Mesenchymal stem cell (in vitro differentiated cells and primary cell): Measurements from ENCODE around the gene MAN2A1.
"Not testable (repeated sequence)": the region's sequence is repeated elsewhere in the genome, so short reads cannot be mapped to it uniquely, and the experiment has no call there.

Experiments used
- DNase-seq: peaks from one replicate; pipeline ENCODE4 v3.0.0-alpha.2; 2013
- H2AFZ ChIP-seq: one replicate; pipeline ENCODE4 v1.6.1; 2013; ENCODE audit warnings: low read depth, mild to moderate bottlenecking, control low read depth, inconsistent platforms, low read length, moderate library complexity
- H2AK5ac ChIP-seq: 2 replicates; pipeline ENCODE4 v1.6.1; 2013; ENCODE audit warnings: low read length, moderate library complexity, mild to moderate bottlenecking, inconsistent platforms; ENCODE audit not compliant: severe bottlenecking
- H2BK120ac ChIP-seq: one replicate; pipeline ENCODE4 v1.6.1; 2013; ENCODE audit warnings: low read depth, mild to moderate bottlenecking, inconsistent platforms, low read length, moderate library complexity
- H2BK12ac ChIP-seq, 2 experiments: one replicate each; pipeline ENCODE4 v1.6.1; 2013; ENCODE audit warnings: inconsistent platforms in 2 of 2, low read length in 2 of 2, mild to moderate bottlenecking in 2 of 2, moderate library complexity in 2 of 2, control low read depth in 1 of 2
- H2BK15ac ChIP-seq: one replicate; pipeline ENCODE4 v1.6.1; 2013; ENCODE audit warnings: mild to moderate bottlenecking, low read depth, inconsistent platforms; ENCODE audit not compliant: poor library complexity, severe bottlenecking
- H2BK5ac ChIP-seq: 2 replicates; pipeline ENCODE4 v1.6.1; 2013; ENCODE audit warnings: low read depth, mild to moderate bottlenecking, low read length, control low read depth, inconsistent platforms; ENCODE audit not compliant: poor library complexity, severe bottlenecking
- H3K14ac ChIP-seq, 2 experiments: one replicate each; pipeline ENCODE4 v1.6.1; 2013; ENCODE audit warnings: inconsistent platforms in 2 of 2, low read length in 2 of 2, control low read depth in 1 of 2, mild to moderate bottlenecking in 1 of 2, moderate library complexity in 1 of 2
- H3K18ac ChIP-seq, 2 experiments: one replicate each; pipeline ENCODE4 v1.6.1; 2013; ENCODE audit warnings: inconsistent platforms in 2 of 2, low read length in 2 of 2, control low read depth in 1 of 2, low read depth in 1 of 2, mild to moderate bottlenecking in 1 of 2
- H3K23ac ChIP-seq, 2 experiments: one replicate each; pipeline ENCODE4 v1.6.1; 2013; ENCODE audit warnings: inconsistent platforms in 2 of 2, low read length in 2 of 2, mild to moderate bottlenecking in 2 of 2, moderate library complexity in 2 of 2, control low read depth in 1 of 2
- H3K27ac ChIP-seq: 2 replicates; pipeline ENCODE4 v1.5.1; 2013; ENCODE audit warnings: mild to moderate bottlenecking, moderate library complexity, low read length, control low read depth, inconsistent platforms; ENCODE audit not compliant: poor library complexity, severe bottlenecking
- H3K27me3 ChIP-seq, 2 experiments: 2 replicates each; pipeline versions ENCODE4 v1.6.1 to v1.7.0; 2013; ENCODE audit warnings: low read length in 2 of 2, mild to moderate bottlenecking in 2 of 2, moderate library complexity in 2 of 2, control low read depth in 1 of 2, inconsistent platforms in 1 of 2; ENCODE audit not compliant: control insufficient read depth in 1 of 2, insufficient read depth in 1 of 2
- H3K36me3 ChIP-seq, 2 experiments: 2 replicates each; pipeline versions ENCODE4 v1.6.1 to v1.7.0; 2013; ENCODE audit warnings: low read length in 2 of 2, control low read depth in 1 of 2, inconsistent platforms in 1 of 2, low read depth in 1 of 2, mild to moderate bottlenecking in 1 of 2; ENCODE audit not compliant: insufficient read depth in 2 of 2, control insufficient read depth in 1 of 2
- H3K4ac ChIP-seq, 2 experiments: one replicate each; pipeline ENCODE4 v1.6.1; 2013; ENCODE audit warnings: inconsistent platforms in 2 of 2, low read length in 2 of 2, mild to moderate bottlenecking in 2 of 2, moderate library complexity in 2 of 2, control low read depth in 1 of 2, low read depth in 1 of 2
- H3K4me1 ChIP-seq: 2 replicates; pipeline ENCODE4 v1.6.1; 2013; ENCODE audit warnings: low read depth, low read length, control low read depth; ENCODE audit not compliant: control insufficient read depth, insufficient read depth
- H3K4me2 ChIP-seq: 2 replicates; pipeline ENCODE4 v1.6.1; 2013; ENCODE audit warnings: low read length, mild to moderate bottlenecking, inconsistent platforms; ENCODE audit not compliant: poor library complexity, severe bottlenecking
- H3K4me3 ChIP-seq, 2 experiments: 2 replicates each; pipeline versions ENCODE4 v1.5.1 to v1.7.0; 2013; ENCODE audit warnings: low read length in 2 of 2, mild to moderate bottlenecking in 2 of 2, control low read depth in 1 of 2, low read depth in 1 of 2; ENCODE audit not compliant: insufficient read depth in 1 of 2
- H3K79me1 ChIP-seq: replicated peaks from 2 replicates; pipeline ENCODE4 v1.6.1; 2013; ENCODE audit warnings: mild to moderate bottlenecking, control low read depth, low read length, inconsistent platforms; ENCODE audit not compliant: poor library complexity, severe bottlenecking
- H3K9ac ChIP-seq: 2 replicates; pipeline ENCODE4 v1.7.0; 2013; ENCODE audit warnings: mild to moderate bottlenecking, low read length, moderate library complexity
- H3K9me3 ChIP-seq: 2 replicates; pipeline ENCODE4 v1.7.0; 2013; ENCODE audit warnings: mild to moderate bottlenecking, low read length; ENCODE audit not compliant: control insufficient read depth
- H4K8ac ChIP-seq: one replicate; pipeline ENCODE4 v1.6.1; 2013; ENCODE audit warnings: inconsistent platforms, mild to moderate bottlenecking, low read length, moderate library complexity
- H4K91ac ChIP-seq: one replicate; pipeline ENCODE4 v1.6.1; 2013; ENCODE audit warnings: mild to moderate bottlenecking, low read length, inconsistent platforms
- WGBS: methylation state at CpG from one replicate; pipeline ENCODE4 v1.1.7; 2013; ENCODE audit warnings: mixed read lengths; 5-methylcytosine and 5-hydroxymethylcytosine counted together

The MAN2A1 gene

DNA sequence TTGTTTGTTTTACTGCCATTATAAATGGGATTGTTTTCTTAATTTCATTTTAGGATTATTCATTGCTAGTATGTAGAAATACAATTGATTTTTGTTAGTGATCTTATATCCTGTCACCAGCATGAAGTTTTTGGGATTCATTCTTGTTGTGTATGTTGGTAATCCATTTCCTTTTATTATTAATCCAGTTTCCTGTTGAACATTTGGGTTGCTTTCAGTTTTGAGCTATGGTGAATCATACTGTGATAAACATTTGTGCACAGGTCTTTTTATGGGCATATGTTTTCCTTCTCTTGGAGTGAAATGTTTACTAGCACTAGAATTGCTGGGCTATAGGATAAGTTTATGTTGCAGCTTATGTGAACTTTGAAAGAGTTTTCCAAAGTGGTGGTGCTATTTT, 69.6 kb downstream of the MAN2A1 start:
- H3K9ac ChIP-seq, result peak overlapping the region; percentile 18
- H2BK5ac ChIP-seq, result no peak overlapping the region
- H3K79me1 ChIP-seq, result peaks cover 12% of the 10 kb centered on the region
- H3K36me3 ChIP-seq, result peaks cover 6 to 32% of the 10 kb centered on the region in 2 experiments
- H3K4me2 ChIP-seq, result no peak overlapping the region
- H2BK120ac ChIP-seq, result no peak overlapping the region
- peaks cover 11% of the 10 kb centered on the region for H3K9me3 ChIP-seq
- no peak overlapping the region for H2AFZ ChIP-seq
- no peak overlapping the region for H3K23ac ChIP-seq
- H3K27me3 ChIP-seq, result no peaks in the 10 kb centered on the region
- no peak overlapping the region for H3K18ac ChIP-seq
- peak; percentile 79 for DNase-seq
- no peak overlapping the region for H2BK12ac ChIP-seq
- no peak overlapping the region for H4K8ac ChIP-seq
- no peak overlapping the region for H2AK5ac ChIP-seq
- no peak overlapping the region for H3K4me3 ChIP-seq
- H3K27ac ChIP-seq, result peak overlapping the region; percentile 79
- H3K4me1 ChIP-seq, result no peaks in the 10 kb centered on the region
- H3K14ac ChIP-seq, result no peak overlapping the region
- H4K91ac ChIP-seq, result no peak overlapping the region
- H2BK15ac ChIP-seq, result no peak overlapping the region
- H3K4ac ChIP-seq, result no peak overlapping the region

DNA sequence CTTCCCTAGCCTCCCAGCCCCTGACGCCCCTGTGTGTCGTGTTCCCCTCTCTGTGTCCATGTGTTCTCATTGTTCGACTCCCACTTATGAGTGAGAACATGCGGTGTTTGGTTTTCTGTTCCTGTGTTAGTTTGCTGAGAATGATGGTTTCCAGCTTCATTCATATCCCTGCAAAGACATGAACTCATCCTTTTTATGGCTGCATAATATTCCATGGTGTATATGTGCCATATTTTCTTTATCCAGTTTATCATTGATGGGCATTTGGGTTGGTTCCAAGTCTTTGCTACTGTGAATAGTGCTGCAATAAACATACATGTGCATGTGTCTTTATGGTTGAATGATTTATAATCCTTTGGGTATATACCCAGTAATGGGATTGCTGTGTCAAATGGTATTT, 70.4 kb downstream of the MAN2A1 start:
- not testable (repeated sequence) for H3K14ac ChIP-seq, H3K4ac ChIP-seq, H2AFZ ChIP-seq, H3K9ac ChIP-seq, H2BK5ac ChIP-seq, H3K27me3 ChIP-seq, H2AK5ac ChIP-seq, H3K27ac ChIP-seq, H2BK15ac ChIP-seq, H2BK120ac ChIP-seq, H2BK12ac ChIP-seq, H3K18ac ChIP-seq, H3K23ac ChIP-seq, H3K79me1 ChIP-seq, H3K4me1 ChIP-seq, DNase-seq, H4K91ac ChIP-seq, H3K4me2 ChIP-seq, H3K4me3 ChIP-seq
- peak overlapping the region; percentile 60 for H4K8ac ChIP-seq
- WGBS, result 100% methylated on average over 2 of the region's 4 CpGs
- peaks cover 11% of the 10 kb centered on the region for H3K9me3 ChIP-seq
- H3K36me3 ChIP-seq, result peaks cover 6 to 36% of the 10 kb centered on the region in 2 experiments

DNA sequence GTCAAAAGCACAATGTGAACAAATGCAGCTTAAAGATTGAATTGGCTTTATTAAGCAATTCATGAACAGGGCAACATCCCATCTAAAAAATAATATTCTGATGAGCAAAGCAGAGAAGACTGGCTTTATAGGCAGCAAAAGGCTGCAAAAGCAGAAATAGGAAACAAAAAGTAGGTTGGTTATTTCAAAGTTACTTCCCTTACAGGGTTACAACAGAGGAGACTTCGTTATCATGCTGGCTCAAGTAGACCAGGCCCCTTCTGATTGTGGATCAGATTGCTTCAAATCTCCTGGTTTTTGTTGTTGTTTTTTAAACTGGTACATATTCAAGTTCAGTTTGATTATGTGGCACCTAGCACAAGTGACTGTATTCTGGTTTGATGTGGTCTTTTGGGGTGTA, 73.1 kb downstream of the MAN2A1 start:
- no peak overlapping the region for H3K4ac ChIP-seq
- H2BK120ac ChIP-seq, result no peak overlapping the region
- H3K23ac ChIP-seq, result no peak overlapping the region
- H4K91ac ChIP-seq, result no peak overlapping the region
- H4K8ac ChIP-seq, result no peak overlapping the region
- no peak overlapping the region for H3K4me3 ChIP-seq
- no peak overlapping the region for H2BK15ac ChIP-seq
- no peaks in the 10 kb centered on the region for H3K4me1 ChIP-seq
- H3K9ac ChIP-seq, result no peak overlapping the region
- no peak overlapping the region for H2BK5ac ChIP-seq
- H3K9me3 ChIP-seq, result peaks cover 11% of the 10 kb centered on the region
- H3K18ac ChIP-seq, result no peak overlapping the region
- H2AFZ ChIP-seq, result no peak overlapping the region
- no peaks in the 10 kb centered on the region for H3K27me3 ChIP-seq
- H3K4me2 ChIP-seq, result no peak overlapping the region
- H3K14ac ChIP-seq, result no peak overlapping the region
- no peak overlapping the region for H2AK5ac ChIP-seq
- peaks cover 6 to 25% of the 10 kb centered on the region in 2 experiments for H3K36me3 ChIP-seq
- H3K79me1 ChIP-seq, result peaks cover 11% of the 10 kb centered on the region
- 100% methylated on average over 1 of the region's 1 CpG for WGBS
- DNase-seq, result no peak
- H3K27ac ChIP-seq, result no peak overlapping the region
- H2BK12ac ChIP-seq, result no peak overlapping the region

DNA sequence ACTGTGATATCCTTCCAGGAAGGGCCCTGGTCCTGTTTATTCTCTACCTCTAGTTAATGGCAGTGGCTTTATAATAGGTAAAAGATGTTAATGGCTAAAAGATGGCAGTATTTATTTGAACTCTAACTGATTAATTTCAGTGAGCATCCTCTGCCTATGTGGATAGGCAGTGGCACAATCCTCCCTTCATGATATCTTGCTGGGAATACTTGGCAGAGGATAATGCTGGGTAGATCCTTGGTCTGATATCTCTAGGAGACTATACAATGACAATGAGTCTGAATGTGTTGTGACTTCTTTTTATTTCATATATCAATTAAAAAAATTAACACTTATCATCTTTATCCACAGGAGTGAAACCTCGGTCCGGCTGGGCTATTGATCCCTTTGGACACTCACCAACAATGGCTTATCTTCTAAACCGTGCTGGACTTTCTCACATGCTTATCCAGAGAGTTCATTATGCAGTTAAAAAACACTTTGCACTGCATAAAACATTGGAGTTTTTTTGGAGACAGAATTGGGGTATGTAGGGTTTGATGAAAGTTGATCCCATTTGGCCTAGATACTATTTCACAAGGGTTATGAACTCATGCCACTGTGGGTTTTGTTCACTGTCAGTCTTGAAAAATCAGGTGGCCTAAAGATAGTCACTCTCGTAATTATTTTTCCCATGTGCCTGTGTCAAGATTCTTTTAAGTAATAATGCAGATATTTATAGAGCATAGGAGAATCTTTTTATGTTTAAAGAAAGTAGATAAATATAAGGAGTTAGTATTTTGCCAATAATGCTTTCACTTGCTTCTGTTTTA, 77.7 kb downstream of the MAN2A1 start:
- no peak overlapping the region for H2BK15ac ChIP-seq
- H3K4me3 ChIP-seq, result no peak overlapping the region
- H3K4me2 ChIP-seq, result no peak overlapping the region
- H3K4me1 ChIP-seq, result no peaks in the 10 kb centered on the region
- no peak overlapping the region for H2BK120ac ChIP-seq
- H3K18ac ChIP-seq, result no peak overlapping the region
- H3K23ac ChIP-seq, result no peak overlapping the region
- H2AK5ac ChIP-seq, result no peak overlapping the region
- no peaks in the 10 kb centered on the region for H3K27me3 ChIP-seq
- H4K91ac ChIP-seq, result no peak overlapping the region
- no peak overlapping the region for H4K8ac ChIP-seq
- peaks cover 5 to 44% of the 10 kb centered on the region in 2 experiments for H3K36me3 ChIP-seq
- H3K79me1 ChIP-seq, result peaks cover 21% of the 10 kb centered on the region
- H2BK5ac ChIP-seq, result no peak overlapping the region
- no peak for DNase-seq
- H3K4ac ChIP-seq, result no peak overlapping the region
- 100% methylated on average over 3 of the region's 4 CpGs for WGBS
- no peak overlapping the region for H3K9ac ChIP-seq
- no peak overlapping the region for H2AFZ ChIP-seq
- no peak overlapping the region for H3K14ac ChIP-seq
- H3K27ac ChIP-seq, result no peak overlapping the region
- no peak overlapping the region for H2BK12ac ChIP-seq
- H3K9me3 ChIP-seq, result peaks cover 8% of the 10 kb centered on the region
